Gastroesophageal sphincter (tissue), 3 donors: ENCODE data around the gene RASA4B.
"Not testable (repeated sequence)": the region's sequence is repeated elsewhere in the genome, so short reads cannot be mapped to it uniquely, and the experiment has no call there.

Experiments used
- CTCF ChIP-seq, 4 experiments: fragments of 200-600 bp in 2 of 4; fragments of 450-650 bp in 2 of 4; sonication (generic) in 1 of 4; IDR thresholded peaks; one replicate each; pipeline ENCODE4 v1.5.1; 2017 to 2019; ENCODE audit warnings: antibody characterized with exemption in 4 of 4, mild to moderate bottlenecking in 2 of 4, moderate library complexity in 2 of 4
- EP300 ChIP-seq: sonication (generic); formaldehyde crosslinking; IDR thresholded peaks from one replicate; pipeline ENCODE4 v1.6.1; 2017; ENCODE audit warnings: antibody characterized with exemption, mild to moderate bottlenecking
- POLR2A ChIP-seq, 2 donors: fragments of 450-650 bp; IDR thresholded peaks; one replicate each; pipeline ENCODE4 v1.6.1; 2017; ENCODE audit warnings: antibody characterized with exemption in 2 of 2, mild to moderate bottlenecking in 2 of 2, moderate library complexity in 1 of 2

- TF ChIP-seq POLR2A (IDR thresholded peaks at IDR 0.05); CTCF (IDR thresholded peaks at IDR 0.05); EP300: not testable (repeated sequence)
Measured at GRCh38 chr7:102517550-102518147, at the start of gene RASA4B.
